Neural cell (in vitro differentiated cells): ENCODE data around the gene CHI3L1. TPM values are rescaled to one million over a fixed set of nuclear protein-coding genes. Genes with fewer than 3 reads are reported as not detected.

Experiments used
- H2AFZ ChIP-seq: fragments of 200-600, 300-800 bp; sonication (generic), shearing (Covaris generic); 2 replicates; pipeline ENCODE4 v1.6.0; 2014; ENCODE audit warnings: low read depth, mild to moderate bottlenecking, antibody characterized with exemption, low read length, moderate library complexity
- H3F3A ChIP-seq: fragments of 200-600 bp; shearing (Covaris generic); 2 replicates; pipeline ENCODE4 v1.6.1; 2016; ENCODE audit warnings: mild to moderate bottlenecking, moderate library complexity, mixed read lengths, antibody characterized with exemption, low read length; ENCODE audit not compliant: insufficient read depth, poor library complexity, severe bottlenecking
- H3K27ac ChIP-seq: fragments of 200-600, 300-800 bp; sonication (generic), shearing (Covaris generic); 2 replicates; pipeline ENCODE4 v1.5.1; 2014; ENCODE audit warnings: mild to moderate bottlenecking, low read length, moderate library complexity
- H3K27me3 ChIP-seq: fragments of 300-800, 200-600 bp; sonication (generic), shearing (Covaris generic); 2 replicates; pipeline ENCODE4 v1.6.0; 2014; ENCODE audit warnings: mild to moderate bottlenecking, low read depth, low read length, moderate library complexity; ENCODE audit not compliant: insufficient read depth
- H3K36me3 ChIP-seq: fragments of 300-800, 200-600 bp; sonication (generic), shearing (Covaris generic); 2 replicates; pipeline ENCODE4 v1.5.1; 2014; ENCODE audit warnings: mild to moderate bottlenecking, antibody characterized with exemption, low read length, moderate library complexity; ENCODE audit not compliant: insufficient read depth
- H3K4me2 ChIP-seq: fragments of 300-800, 200-600 bp; sonication (generic), shearing (Covaris generic); 2 replicates; pipeline ENCODE4 v1.6.0; 2014; ENCODE audit warnings: mild to moderate bottlenecking, low read length
- H3K4me3 ChIP-seq: fragments of 300-800, 200-600 bp; sonication (generic), shearing (Covaris generic); 2 replicates; pipeline ENCODE4 v1.5.1; 2014; ENCODE audit warnings: mild to moderate bottlenecking, low read length, moderate library complexity
- H3K79me2 ChIP-seq: fragments of 200-600 bp; shearing (Covaris generic); replicated peaks from 2 replicates; pipeline ENCODE4 v1.6.0; 2014; ENCODE audit warnings: mild to moderate bottlenecking, low read length, moderate library complexity; ENCODE audit not compliant: insufficient read depth
- H3K9ac ChIP-seq: fragments of 300-800, 200-600 bp; sonication (generic), shearing (Covaris generic); 2 replicates; pipeline ENCODE4 v1.6.1; 2016; ENCODE audit warnings: mild to moderate bottlenecking, low read length, mixed read lengths
- H3K9me2 ChIP-seq: fragments of 200-600 bp; shearing (Covaris generic); 2 replicates; pipeline ENCODE4 v1.6.1; 2016; ENCODE audit warnings: mild to moderate bottlenecking, low read length, mixed read lengths; ENCODE audit not compliant: insufficient read depth
- H3K9me3 ChIP-seq: fragments of 200-600, 300-800 bp; sonication (generic), shearing (Covaris generic); 2 replicates; pipeline ENCODE4 v1.6.1; 2016; ENCODE audit warnings: mild to moderate bottlenecking, mixed run types, low read length, moderate library complexity, mixed read lengths
- H4K20me1 ChIP-seq: fragments of 200-600 bp; shearing (Covaris generic); 2 replicates; pipeline ENCODE4 v1.6.1; 2016; ENCODE audit warnings: mild to moderate bottlenecking, mixed run types; ENCODE audit not compliant: insufficient read depth
- EP300 ChIP-seq: fragments of 450-650 bp; conservative IDR thresholded peaks from 2 replicates; pipeline ENCODE4 v1.6.1; 2014; ENCODE audit warnings: antibody characterized with exemption, mild to moderate bottlenecking, moderate library complexity; ENCODE audit not compliant: poor library complexity, severe bottlenecking
- EZH2 ChIP-seq: fragments of 200-600, 300-800 bp; shearing (Covaris generic), sonication (generic); IDR thresholded peaks from 2 replicates; pipeline ENCODE4 v1.6.1; 2014; ENCODE audit warnings: antibody characterized with exemption, low read length, borderline replicate concordance, mild to moderate bottlenecking; ENCODE audit not compliant: insufficient read depth, poor library complexity, severe bottlenecking
- MXI1 ChIP-seq: fragments of 450-650 bp; conservative IDR thresholded peaks from 2 replicates; pipeline ENCODE4 v1.6.1; 2014; ENCODE audit warnings: antibody characterized with exemption, mild to moderate bottlenecking; ENCODE audit not compliant: poor library complexity, severe bottlenecking
- POLR2AphosphoS5 ChIP-seq: IDR thresholded peaks from 2 replicates; pipeline ENCODE4 v1.6.1; 2012
- RAD21 ChIP-seq: fragments of 450-650 bp; conservative IDR thresholded peaks from 2 replicates; pipeline ENCODE4 v1.6.1; 2014; ENCODE audit warnings: antibody characterized with exemption, mild to moderate bottlenecking, moderate library complexity
- SMC3 ChIP-seq: fragments of 450-650 bp; conservative IDR thresholded peaks from 2 replicates; pipeline ENCODE4 v1.6.1; 2014; ENCODE audit warnings: antibody characterized with exemption, mild to moderate bottlenecking, moderate library complexity; ENCODE audit not compliant: poor library complexity
- TAF1 ChIP-seq: IDR thresholded peaks from 2 replicates; pipeline ENCODE4 v1.6.1; 2012; ENCODE audit warnings: low read depth
- polyA plus RNA-seq: library from polyadenylated mRNA; depleted of rRNA; stranded (reverse); fragments of >200 nt; gene quantifications from 2 replicates; pipeline ENCODE4 v1.2.3, GENCODE V29; 2014
- TF ChIP-seq, protein P1 (sequence below): fragments of 450-650 bp; IDR thresholded peaks from 2 replicates; pipeline ENCODE4 v1.5.1; 2014; ENCODE audit warnings: antibody characterized with exemption, mild to moderate bottlenecking, moderate library complexity; ENCODE audit not compliant: poor library complexity, severe bottlenecking
- TF ChIP-seq, protein P2 (sequence below): IDR thresholded peaks from 2 replicates; pipeline ENCODE4 v1.6.1; 2012; ENCODE audit warnings: borderline replicate concordance

The CHI3L1 gene
- polyA plus RNA-seq, 1 donor from 2014 or later, result not detected

DNA sequence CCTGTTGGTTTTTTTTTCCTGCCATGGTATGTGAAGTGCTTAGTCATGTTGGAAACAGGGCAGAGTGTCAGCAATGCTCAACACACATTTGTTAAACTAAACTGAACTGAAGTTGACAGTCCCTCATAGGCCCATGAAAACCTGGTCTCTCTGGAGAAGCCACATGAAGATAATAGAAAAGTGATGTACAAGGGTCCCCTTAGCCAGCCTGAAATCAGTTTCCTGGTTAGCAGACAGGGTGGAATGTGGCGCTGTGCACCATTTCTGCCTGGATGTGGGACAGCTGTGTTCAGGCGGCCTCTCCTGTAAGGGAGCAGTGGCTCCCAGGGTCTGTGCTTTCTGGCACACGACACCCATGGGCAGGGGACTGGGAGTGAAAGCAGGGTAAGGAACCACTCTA lies 9.9 kb upstream of the CHI3L1 start:
- Histone ChIP-seq H4K20me1 (no peaks in the 10 kb centered on the region), H3K9ac (no peak overlapping the region), H3K27me3 (no peaks in the 10 kb centered on the region), H3F3A (no peaks in the 10 kb centered on the region), H3K4me2 (no peak overlapping the region), H3K36me3 (no peaks in the 10 kb centered on the region), H2AFZ (no peak overlapping the region), H3K79me2 (no peaks in the 10 kb centered on the region), H3K9me2 (no peaks in the 10 kb centered on the region), H3K4me3 (no peak overlapping the region), H3K27ac (no peak overlapping the region), H3K9me3 (no peaks in the 10 kb centered on the region)
- TF ChIP-seq, protein P1, sequence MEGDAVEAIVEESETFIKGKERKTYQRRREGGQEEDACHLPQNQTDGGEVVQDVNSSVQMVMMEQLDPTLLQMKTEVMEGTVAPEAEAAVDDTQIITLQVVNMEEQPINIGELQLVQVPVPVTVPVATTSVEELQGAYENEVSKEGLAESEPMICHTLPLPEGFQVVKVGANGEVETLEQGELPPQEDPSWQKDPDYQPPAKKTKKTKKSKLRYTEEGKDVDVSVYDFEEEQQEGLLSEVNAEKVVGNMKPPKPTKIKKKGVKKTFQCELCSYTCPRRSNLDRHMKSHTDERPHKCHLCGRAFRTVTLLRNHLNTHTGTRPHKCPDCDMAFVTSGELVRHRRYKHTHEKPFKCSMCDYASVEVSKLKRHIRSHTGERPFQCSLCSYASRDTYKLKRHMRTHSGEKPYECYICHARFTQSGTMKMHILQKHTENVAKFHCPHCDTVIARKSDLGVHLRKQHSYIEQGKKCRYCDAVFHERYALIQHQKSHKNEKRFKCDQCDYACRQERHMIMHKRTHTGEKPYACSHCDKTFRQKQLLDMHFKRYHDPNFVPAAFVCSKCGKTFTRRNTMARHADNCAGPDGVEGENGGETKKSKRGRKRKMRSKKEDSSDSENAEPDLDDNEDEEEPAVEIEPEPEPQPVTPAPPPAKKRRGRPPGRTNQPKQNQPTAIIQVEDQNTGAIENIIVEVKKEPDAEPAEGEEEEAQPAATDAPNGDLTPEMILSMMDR, result no peak
- TF ChIP-seq, protein P2, sequence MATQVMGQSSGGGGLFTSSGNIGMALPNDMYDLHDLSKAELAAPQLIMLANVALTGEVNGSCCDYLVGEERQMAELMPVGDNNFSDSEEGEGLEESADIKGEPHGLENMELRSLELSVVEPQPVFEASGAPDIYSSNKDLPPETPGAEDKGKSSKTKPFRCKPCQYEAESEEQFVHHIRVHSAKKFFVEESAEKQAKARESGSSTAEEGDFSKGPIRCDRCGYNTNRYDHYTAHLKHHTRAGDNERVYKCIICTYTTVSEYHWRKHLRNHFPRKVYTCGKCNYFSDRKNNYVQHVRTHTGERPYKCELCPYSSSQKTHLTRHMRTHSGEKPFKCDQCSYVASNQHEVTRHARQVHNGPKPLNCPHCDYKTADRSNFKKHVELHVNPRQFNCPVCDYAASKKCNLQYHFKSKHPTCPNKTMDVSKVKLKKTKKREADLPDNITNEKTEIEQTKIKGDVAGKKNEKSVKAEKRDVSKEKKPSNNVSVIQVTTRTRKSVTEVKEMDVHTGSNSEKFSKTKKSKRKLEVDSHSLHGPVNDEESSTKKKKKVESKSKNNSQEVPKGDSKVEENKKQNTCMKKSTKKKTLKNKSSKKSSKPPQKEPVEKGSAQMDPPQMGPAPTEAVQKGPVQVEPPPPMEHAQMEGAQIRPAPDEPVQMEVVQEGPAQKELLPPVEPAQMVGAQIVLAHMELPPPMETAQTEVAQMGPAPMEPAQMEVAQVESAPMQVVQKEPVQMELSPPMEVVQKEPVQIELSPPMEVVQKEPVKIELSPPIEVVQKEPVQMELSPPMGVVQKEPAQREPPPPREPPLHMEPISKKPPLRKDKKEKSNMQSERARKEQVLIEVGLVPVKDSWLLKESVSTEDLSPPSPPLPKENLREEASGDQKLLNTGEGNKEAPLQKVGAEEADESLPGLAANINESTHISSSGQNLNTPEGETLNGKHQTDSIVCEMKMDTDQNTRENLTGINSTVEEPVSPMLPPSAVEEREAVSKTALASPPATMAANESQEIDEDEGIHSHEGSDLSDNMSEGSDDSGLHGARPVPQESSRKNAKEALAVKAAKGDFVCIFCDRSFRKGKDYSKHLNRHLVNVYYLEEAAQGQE, result no peak
- TF ChIP-seq EZH2, result no peak
- TF ChIP-seq POLR2AphosphoS5, result no peak

DNA sequence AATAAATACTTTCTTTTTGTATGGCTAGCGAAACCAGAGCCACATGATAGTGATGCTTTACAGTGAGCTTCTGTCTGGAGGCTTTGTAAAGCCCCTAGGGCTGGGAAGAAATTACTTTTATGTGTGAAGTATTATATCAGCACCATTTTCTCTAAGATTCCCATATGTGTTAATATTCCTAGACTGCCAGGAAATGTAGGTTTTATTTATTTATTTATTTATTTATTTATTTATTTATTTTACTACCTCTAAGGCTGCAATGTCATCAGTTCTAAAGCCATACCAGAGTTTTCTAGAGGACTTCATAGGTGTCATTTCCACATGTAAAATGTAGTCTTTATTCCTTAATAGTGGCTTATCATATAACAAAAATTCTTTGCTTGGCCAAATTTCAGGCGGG lies 4.4 kb upstream of the CHI3L1 start:
- H3K9me3 ChIP-seq, result no peaks in the 10 kb centered on the region

More for the DNA sequence above, 4.4 kb upstream of the CHI3L1 start:
- Histone ChIP-seq H3K4me3 (no peak overlapping the region), H3K79me2 (no peaks in the 10 kb centered on the region), H3K36me3 (no peaks in the 10 kb centered on the region), H3K9ac (no peak overlapping the region), H3K4me2 (no peak overlapping the region), H3K9me2 (no peaks in the 10 kb centered on the region), H3F3A (no peaks in the 10 kb centered on the region), H3K27me3 (no peaks in the 10 kb centered on the region), H4K20me1 (no peaks in the 10 kb centered on the region), H3K27ac (no peak overlapping the region), H2AFZ (no peak overlapping the region)
- TF ChIP-seq RAD21 (no peak), TAF1 (no peak), MXI1 (no peak), POLR2AphosphoS5 (no peak), EP300 (no peak), EZH2 (no peak), SMC3 (no peak)
- TF ChIP-seq, protein P1, result no peak
- TF ChIP-seq, protein P2, result no peak
